HUES64 (cell line): ENCODE measurements around the gene DGLUCY.

Source experiments
- H3K27ac ChIP-seq: 2 replicates; pipeline ENCODE4 v1.7.0; 2013; ENCODE audit warnings: low read depth, low read length, inconsistent platforms
- H3K27me3 ChIP-seq: 2 replicates; pipeline ENCODE4 v1.6.1; 2013; ENCODE audit warnings: mild to moderate bottlenecking, low read length; ENCODE audit not compliant: insufficient read depth
- H3K36me3 ChIP-seq: 2 replicates; pipeline ENCODE4 v1.6.1; 2013; ENCODE audit warnings: mild to moderate bottlenecking, low read length; ENCODE audit not compliant: insufficient read depth
- H3K4me1 ChIP-seq: 2 replicates; pipeline ENCODE4 v1.6.1; 2013; ENCODE audit warnings: mild to moderate bottlenecking, low read length, moderate library complexity; ENCODE audit not compliant: insufficient read depth
- H3K4me3 ChIP-seq: 2 replicates; pipeline ENCODE4 v1.5.1; 2013; ENCODE audit warnings: mild to moderate bottlenecking, low read length, moderate library complexity
- H3K9ac ChIP-seq: 2 replicates; pipeline ENCODE4 v1.6.1; 2013; ENCODE audit warnings: mild to moderate bottlenecking, low read depth, low read length
- H3K9me3 ChIP-seq: 2 replicates; pipeline ENCODE4 v1.6.1; 2013; ENCODE audit warnings: low read depth, low read length; ENCODE audit not compliant: insufficient read depth
- WGBS: fragments of 150-250, 120-280 bp; methylation state at CpG from one replicate; pipeline ENCODE4 v1.1.7; 2013; ENCODE audit warnings: missing lambda C conversion rate; 5-methylcytosine and 5-hydroxymethylcytosine counted together

DGLUCY gene

GRCh38 chr14:91272341-91273272, 158.7 kb downstream of the DGLUCY start:
- WGBS = 95% methylated on average over 43 of the region's 43 CpGs
- H3K9me3 ChIP-seq = no peaks in the 10 kb centered on the region
- no peak overlapping the region for H3K4me3 ChIP-seq
- H3K27me3 ChIP-seq = no peaks in the 10 kb centered on the region
- no peaks in the 10 kb centered on the region for H3K4me1 ChIP-seq
- peaks cover 39% of the 10 kb centered on the region for H3K36me3 ChIP-seq
- no peak overlapping the region for H3K27ac ChIP-seq
- no peak overlapping the region for H3K9ac ChIP-seq

GRCh38 chr14:91273273-91273884, 159.5 kb downstream of the DGLUCY start:
- Histone ChIP-seq H3K4me1 (no peaks in the 10 kb centered on the region), H3K4me3 (no peak overlapping the region), H3K27ac (no peak overlapping the region), H3K27me3 (no peaks in the 10 kb centered on the region), H3K36me3 (peaks cover 47% of the 10 kb centered on the region), H3K9me3 (no peaks in the 10 kb centered on the region), H3K9ac (no peak overlapping the region; the same call in 1 of the 2 replicates)
- WGBS = 97% methylated on average over 27 of the region's 27 CpGs

- Histone ChIP-seq H3K27me3 (no peaks in the 10 kb centered on the region), H3K9me3 (no peaks in the 10 kb centered on the region), H3K36me3 (peaks cover 52% of the 10 kb centered on the region), H3K4me3 (no peak overlapping the region), H3K4me1 (no peaks in the 10 kb centered on the region), H3K9ac (no peak overlapping the region), H3K27ac (no peak overlapping the region)
- 97% methylated on average over 13 of the region's 13 CpGs for WGBS
Observed at GRCh38 chr14:91273885-91274273, 160.0 kb downstream of the DGLUCY start.

GRCh38 chr14:91274796-91275195, 160.9 kb downstream of the DGLUCY start:
- WGBS = 94% methylated on average over 9 of the region's 9 CpGs
- Histone ChIP-seq H3K4me1 (no peaks in the 10 kb centered on the region), H3K27ac (no peak overlapping the region), H3K27me3 (no peaks in the 10 kb centered on the region), H3K9ac (no peak overlapping the region), H3K4me3 (no peak overlapping the region), H3K9me3 (no peaks in the 10 kb centered on the region), H3K36me3 (peaks cover 61% of the 10 kb centered on the region)
